Inflammatory macrophage treated with lipopolysaccharide for 4 hours (primary cell): Measurements from ENCODE around the gene DBNDD2.

ENCODE experiments used
- DNase-seq: peaks from one replicate; pipeline ENCODE4 v3.0.0-alpha.2; 2020

Gene DBNDD2, protein sequence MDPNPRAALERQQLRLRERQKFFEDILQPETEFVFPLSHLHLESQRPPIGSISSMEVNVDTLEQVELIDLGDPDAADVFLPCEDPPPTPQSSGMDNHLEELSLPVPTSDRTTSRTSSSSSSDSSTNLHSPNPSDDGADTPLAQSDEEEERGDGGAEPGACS

DNA sequence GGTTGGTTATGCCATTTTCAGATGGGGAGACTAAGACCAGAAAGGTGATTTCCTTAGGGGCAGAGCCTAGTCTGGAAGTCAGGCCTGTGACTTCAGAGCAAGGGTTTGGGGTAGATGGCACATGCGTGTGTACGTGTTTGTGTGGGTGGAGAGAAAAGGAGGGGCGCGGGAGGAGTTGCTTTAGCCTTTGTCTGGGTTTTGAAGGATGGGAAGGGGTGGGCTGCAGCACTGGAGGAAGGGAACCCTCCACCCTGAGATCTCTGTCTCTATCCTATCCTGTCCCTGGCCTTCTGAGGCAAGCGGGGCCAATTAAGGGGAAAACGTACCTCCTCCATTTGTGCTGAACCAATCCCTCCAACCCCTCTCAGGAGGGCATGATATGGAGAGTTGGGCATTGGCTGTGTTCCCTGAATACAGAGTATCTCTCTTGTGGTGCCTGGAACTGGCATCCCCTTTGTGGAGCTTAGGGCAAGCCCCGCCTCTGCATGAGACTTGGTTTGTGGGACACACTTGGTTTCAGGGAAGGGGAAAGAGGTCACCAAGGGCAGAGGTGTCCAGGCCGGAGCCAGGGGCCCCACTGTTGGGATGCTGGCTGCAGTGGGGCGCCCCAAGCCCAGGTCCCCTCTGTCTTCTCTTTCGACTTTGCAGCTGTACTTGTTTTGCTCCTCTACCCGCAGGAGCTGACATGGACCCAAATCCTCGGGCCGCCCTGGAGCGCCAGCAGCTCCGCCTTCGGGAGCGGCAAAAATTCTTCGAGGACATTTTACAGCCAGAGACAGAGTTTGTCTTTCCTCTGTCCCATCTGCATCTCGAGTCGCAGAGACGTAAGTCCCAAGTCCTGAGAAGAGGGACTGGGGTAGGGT, at the start of gene DBNDD2:
TSS of gene DBNDD2 (plus strand) at position 507 of the 863 bp plus-strand sequence. CDS start at position 686, 179 bp downstream.
- DNase-seq, result no peak

DNA sequence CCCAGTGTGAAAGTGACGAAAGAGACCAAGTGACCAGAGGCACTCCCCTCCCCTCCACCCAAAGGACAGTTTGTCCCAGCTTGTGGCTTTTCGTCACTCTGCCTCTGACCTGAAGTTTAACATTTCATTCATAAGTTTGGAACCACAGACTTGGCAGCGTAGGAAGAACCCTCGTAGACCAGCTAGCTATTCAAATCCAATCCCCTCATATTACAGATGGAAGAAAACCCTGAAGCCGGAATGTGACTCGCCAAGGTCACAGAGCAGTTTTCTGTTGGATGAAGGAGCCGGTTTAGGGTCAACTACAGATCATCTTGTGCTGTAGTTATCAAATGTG, 49.1 kb upstream of the DBNDD2 start:
- DNase-seq, result peak; percentile 41

DNA sequence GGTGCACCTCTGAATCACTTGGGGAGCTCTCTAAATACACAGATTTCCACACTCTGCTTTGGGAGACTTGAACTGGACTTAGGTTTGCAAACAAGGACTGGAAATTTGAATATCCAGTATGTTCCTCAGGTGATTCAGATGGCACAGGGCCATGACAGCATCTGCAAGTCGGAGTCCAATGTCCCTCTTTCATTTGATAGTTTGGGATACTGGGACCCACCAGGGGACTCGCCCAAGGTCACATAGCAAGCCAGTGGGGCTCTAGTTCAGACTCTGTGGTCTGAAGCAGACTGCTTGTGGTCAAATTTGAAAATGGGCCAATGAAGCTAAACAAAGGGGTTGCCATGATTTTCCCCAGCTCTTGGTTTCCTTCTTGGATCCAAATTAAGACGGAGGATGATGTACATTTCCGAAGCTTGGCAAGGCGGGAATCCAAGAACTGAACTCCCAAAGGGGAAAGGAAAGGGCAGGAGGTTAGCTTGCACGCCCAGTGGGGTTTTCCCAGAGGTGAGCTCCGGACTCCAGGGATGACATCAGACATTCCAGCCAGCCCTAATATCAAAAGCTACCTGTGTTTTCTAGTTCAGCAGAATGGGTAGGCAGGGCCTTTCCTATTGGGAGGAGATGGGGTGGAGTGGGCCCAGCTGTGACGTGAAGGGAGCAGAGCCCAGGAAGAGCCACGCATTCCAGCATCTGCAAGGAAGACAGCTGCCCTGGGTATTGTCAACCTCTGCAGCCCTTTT, 48.5 kb upstream of the DBNDD2 start:
- DNase-seq, result no peak

DNA sequence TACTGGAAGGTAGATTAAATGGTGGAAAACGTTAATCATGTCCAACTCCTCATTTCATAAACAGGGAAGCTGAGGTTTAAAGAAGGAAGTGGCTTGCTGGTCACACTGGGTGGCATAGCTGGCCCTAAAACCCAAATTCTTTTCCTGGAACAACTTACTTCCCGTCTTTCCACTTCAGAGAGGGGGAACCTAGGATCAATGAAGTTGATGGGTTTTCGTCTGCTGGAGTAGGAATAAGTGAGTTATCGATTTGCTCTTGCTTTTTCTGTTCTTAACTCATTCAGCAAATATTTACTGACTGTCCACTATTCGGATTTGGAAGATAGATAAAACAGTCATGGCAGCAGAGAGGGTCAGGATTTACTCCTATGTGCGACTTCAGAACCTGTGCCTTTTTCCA, 46.3 kb upstream of the DBNDD2 start:
- peak; percentile 69 for DNase-seq

DNA sequence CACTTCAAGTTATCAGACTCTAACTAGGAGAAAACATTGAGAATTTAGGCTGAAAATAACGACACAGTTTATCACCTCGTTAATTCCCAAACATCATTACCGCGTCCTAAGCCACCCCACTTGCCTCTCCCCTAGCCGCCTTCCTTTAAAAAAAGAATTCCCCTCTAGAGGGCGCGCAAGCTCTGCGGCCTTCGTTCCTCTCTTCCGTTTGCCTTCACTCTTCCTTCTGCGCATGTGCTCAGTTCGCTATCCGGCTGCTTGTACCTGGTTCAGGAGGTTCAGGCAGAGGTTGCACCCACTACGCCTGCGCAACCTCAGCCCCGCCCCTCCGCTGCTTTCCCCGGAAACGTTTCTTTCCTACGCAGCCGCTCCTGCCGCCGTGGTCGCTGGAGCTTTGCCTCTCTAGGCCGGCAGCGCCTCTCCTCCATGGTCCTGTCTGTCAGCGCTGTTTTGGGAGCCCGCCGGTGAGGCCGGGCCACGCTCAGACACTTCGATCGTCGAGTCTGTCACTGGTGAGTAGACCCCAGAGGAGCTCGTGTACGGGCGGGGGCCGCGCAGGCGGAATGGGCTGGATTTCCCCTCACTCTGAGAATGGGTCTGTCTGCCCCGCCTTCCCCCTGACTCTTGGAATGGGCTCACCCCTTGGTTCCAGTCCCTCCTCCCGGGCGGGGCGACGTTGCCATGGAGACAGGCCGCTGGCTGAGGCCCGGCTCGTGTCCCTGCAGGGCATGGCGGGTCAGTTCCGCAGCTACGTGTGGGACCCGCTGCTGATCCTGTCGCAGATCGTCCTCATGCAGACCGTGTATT, 45.1 kb upstream of the DBNDD2 start, which contains the start of gene SYS1:
TSS of gene SYS1 (plus strand) at position 353 of the 807 bp plus-strand sequence. CDS start at position 729, 376 bp downstream.
- peak; percentile 98 for DNase-seq

DNA sequence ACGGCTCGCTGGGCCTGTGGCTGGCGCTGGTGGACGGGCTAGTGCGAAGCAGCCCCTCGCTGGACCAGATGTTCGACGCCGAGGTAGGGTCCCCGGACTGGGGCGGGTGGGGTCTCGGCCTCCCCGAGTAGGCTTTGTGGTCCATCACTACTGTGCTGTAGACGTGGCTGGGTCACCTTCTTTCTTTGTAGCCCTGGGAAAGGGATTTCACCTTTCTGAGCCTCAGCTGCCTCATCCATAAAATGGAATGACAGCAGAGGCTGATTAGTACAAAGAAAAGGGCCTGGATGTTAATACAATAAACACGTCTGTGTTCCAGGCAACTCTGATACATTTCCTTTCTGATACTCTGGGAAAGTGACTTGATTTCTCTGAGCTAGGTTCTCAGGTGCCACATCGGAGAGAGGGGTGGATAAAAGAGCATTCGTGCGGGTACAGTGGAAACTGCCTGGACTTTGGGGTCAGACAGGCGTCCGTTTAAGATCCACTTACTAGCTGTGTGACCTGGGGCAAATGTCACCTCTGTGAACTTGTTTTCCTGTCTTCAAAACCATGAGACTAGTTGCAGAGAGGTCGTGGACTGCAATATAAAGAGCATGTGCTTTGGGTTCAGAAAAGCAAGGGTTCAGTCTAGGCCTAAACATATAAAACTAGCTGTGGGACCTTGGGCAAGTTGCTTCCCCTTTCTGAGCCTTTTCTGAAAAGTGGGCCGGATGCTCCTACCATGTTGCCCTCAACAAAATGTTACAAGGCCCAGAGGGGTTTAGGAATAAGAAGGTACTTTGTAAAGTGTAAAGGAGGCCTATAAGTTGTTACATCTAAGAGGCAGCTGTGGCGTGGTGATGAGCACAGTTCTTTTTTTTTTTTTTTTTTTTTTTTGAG, 44.2 kb upstream of the DBNDD2 start:
- DNase-seq, result no peak

DNA sequence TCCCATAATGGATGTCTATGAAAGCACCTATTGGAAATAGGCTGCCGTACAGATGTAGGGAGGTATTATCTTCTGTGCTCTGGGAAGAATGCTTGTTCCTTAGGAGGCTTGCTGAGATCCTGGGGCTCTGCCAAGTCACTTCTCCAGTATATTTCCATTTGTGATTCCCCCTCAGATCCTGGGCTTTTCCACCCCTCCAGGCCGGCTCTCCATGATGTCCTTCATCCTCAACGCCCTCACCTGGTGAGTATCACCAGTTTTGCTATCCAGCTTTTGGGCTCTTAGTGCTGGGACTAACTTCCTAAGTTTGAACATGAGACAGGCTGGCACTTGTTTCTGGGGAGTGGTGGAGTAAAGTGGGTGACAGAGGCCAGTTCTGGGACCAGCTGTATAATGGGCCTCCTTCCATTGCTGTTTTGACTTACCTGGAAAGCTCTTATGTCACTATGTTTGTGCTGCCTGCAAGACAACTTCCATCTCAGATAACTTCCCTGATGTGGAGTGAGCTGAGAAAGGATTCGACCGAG, 42.6 kb upstream of the DBNDD2 start:
- no peak for DNase-seq

DNA sequence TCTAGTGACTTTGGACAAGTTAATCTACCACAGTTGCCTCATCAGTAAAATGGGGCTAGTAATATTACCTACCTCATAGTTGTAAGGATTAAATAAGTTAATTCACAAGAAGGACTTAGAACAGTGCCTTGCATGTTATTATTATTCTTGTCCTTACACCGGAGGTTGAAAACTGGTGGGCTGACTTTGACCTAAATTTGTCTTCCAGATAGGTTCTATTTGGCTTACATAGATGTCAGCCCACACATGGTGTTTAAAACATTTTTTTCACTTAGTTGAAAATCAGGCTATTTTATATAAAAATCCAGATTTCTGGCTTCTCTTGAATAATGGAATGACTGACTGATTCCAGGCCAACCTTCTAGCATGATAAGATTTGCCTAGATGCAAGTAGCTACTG, 41.9 kb upstream of the DBNDD2 start:
- no peak for DNase-seq

DNA sequence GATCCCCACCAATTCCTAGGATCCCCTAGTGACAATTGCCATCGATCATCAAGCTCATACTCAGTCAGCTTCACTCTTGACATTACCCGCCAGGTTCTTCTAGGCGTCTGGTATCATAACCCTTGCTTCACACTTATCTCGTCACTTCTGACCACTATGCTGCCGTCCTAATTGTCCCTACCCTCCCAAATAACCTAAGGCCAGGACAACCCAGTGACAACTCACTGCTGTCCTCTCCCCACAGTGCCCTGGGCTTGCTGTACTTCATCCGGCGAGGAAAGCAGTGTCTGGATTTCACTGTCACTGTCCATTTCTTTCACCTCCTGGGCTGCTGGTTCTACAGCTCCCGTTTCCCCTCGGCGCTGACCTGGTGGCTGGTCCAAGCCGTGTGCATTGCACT, 41.5 kb upstream of the DBNDD2 start:
- no peak for DNase-seq

DNA sequence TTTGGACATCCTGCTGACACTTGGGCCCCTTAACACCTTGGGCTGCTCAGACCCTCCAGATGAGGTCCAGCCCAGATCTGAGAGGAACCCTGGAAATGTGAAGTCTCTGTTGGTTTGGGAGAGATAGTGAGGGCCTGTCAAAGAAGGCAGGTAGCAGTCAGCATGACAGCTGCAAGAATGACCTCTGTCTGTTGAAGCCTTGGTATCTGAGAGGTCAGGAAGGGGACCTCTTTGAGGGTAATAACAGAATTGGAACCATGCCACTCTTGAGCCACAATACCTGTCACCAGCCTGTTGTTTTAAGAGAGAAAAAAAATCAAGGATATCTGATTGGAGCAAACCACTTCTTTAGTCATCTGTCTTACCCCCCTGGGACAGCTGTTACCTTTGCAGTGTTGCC, 41.0 kb upstream of the DBNDD2 start:
- no peak for DNase-seq

DNA sequence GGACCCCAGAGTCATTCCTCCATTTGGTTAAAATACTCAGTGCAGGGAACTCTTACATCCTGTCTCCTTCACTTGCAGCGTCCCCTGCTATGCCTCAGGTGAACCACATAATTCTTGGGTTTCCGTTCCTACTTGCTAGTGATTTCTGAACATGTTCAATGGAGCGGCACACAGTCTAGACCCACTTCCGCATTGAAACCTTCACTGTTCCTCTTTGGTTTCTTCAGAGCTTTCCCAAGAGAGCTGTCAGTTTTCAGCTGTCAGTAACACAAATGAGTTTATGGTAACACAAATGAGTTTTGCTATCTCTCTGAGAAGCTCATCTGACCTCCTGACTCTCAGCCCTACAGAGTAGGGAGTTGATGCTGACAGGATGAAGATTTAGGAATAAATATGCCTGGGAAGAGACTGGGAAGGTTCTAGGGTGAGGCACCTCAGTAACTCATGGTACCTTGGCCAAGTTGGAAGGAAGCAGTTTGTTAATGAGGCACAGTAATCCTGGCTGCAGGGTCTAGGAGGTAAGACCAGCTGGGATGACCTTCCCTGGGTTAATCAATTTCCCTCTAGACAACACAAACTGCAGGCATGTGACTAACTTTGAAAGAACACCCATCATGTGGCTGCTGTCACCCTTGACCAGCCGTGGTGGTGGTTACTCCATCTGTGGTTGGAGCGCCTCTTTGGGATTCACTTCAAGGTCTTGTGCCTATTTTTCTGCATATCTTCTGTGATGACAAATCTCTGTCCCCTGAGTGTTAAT, 39.7 kb upstream of the DBNDD2 start:
- peak; percentile 88 for DNase-seq

DNA sequence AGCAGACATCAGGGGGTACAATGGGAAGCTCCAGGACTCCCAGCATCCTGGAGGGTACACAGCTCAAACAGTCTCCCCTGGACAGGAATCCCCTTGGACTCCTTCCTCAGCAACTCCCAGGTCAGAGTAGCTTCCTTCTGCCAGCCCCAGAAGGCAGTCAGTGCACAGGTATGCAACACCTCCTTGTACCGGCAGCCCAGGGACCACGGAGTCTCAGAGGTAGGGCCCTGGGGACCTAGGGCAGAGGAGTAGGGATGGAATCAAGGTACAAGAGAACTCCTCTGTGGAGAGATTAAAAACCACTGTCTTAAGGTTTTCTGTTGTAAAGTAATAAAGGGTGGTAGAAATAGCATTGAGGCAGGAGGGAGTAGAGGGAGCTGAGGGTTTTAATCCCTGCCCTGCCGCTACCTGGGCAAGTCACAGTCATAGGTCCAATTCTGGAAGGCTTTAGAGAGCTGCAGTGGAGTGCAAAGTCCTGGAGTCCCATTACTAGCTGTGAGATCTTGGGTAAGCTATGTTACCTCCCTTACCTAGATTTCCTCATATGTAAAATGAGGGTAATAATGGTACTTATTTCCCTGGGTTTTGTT, 37.4 kb upstream of the DBNDD2 start:
- DNase-seq, result no peak

DNA sequence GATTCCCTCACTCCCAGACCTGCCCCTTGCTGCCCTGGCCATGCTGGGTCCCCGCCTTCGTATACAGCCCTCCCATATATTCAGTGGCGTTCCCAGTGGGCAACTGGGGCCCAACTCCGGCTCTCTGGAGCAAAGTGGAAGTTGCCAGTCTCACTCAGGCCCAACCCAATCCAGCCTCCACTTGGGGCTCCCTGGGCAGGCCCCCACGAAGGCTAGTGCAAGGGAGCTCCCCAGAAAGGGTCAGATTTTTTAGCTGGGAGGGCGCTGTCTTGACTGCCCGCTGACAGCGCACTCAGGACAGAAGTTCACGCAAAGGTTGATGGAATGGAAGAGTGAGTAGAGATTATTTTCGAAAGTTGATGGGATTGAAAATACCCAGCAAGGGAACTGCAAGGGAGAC, 35.8 kb upstream of the DBNDD2 start:
- DNase-seq, result no peak

DNA sequence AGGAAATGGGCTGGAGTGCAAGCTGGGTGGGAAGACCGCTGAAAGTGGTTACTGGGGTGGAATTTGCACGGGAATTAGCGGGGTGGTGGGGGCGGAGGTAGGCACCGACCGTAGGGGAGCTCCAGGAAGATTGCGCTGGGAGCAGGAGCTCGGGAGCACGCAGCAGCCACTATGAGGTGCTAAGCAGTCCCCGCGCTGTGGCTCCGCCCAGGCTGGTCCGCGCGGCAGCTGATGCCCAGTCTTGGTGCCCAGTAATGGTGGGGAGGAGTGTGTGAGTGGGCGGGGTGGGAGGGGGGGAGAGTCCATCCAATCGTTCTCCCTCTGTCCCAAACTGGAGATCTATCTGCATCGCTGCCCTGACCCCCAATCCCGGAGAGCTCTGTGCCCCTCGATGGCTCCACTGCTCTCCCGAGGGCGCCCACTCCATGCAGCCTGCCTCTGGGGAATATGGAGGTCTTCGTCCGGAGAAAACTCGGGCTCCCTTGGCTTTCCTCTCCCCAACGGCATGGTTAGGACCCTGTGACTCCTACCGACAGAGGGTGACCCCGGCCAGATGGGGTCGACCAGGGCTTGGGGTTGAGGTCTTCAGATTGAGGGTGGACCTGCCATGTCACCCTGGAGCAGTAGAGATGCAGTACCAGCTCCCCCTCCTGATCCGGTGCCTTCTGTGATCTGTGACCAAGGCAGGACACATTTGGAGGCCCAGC, 35.3 kb upstream of the DBNDD2 start:
- no peak for DNase-seq

DNA sequence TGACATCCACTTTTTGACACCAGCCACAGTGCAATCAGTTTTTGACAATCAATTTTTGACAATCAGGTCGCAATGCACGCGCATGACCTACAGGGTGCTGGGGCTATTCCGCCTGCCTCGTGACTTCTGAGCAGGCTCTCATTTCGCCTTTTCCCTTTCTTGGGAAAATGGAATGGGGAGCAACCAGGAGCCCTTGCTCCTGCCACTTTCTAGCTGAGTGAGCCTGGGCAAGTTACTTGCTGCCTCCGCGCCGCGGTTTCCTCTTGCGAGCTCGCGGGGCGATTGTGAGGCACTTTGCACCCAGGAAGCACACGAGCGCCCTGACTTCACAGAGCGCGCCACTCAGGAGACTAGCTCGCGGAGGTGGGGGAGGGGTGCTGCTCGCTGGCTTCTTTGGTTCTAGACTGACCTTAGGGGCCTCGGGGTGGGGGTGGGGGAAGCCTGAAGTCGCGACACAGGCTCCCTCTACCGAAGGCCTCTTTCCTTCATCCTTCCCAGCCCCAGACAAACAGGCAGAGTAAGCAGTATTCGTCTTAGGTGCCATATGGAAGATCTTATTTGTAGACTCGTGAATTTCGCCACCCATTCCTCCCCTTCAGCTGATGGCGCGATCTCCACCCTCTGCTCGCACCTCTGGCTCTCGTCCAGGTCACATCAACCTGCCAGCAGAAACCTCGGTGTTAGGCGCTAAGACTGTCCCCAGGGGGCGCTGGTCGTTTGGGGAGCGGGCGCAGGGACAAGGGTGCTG, 34.6 kb upstream of the DBNDD2 start:
- peak; percentile 74 for DNase-seq

DNA sequence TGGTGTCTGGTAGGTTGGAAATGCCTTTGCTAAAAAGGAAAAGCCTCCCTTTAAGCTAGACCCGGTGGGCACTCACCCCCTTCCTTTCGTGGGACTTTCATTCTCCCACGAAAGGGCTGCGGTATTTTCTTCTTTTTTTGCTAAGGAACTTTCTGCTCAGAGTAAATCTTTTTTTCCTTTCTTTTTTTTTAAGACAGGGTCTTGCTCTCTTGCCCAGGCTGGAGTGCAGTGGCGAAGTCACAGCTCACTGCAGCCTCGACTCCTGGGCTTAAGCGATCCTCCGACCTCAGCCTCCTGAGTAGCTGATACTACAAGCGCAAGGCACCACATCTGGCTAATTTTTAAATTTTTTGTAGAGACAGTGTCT, 34.0 kb upstream of the DBNDD2 start:
- DNase-seq, result no peak

DNA sequence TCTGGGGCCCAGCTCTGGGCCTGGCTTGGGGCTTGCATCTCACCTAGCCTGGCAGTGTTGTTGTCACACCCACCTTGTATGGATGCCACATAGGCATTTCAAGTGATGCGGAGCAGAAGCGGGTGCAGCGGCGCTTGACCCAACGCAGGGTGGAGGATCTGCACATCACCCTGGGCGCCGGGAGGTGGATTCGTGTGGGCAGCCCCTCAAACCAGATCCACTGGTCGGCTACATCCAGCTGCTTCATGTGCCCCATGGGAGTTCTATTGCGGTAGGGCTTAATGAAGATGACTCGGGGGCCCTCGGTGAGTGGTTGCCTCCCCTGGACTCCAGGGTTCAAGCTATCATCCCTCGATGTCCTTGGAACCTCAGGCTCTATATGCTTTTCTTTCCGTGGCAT, 33.1 kb upstream of the DBNDD2 start:
- no peak for DNase-seq

DNA sequence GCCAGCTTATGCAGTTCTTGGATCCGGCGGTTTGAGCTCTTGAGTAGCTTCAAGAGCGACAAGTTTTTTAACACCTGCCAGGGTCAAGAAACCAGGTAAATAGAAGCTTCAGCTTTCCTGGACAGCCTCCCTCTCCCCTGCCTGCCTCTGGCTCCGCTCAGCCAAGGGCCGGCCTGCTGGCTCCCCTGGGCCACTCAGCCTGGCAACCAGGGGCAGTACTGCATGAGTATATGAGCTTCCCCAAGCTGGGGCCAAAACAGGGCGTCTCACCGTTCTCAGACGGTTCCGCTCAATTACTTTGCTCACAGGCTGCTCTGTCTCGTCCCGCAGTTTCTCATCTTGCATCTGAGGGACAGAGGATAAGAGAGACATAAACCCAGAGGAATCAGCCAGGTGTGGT, 30.8 kb upstream of the DBNDD2 start:
- no peak for DNase-seq

DNA sequence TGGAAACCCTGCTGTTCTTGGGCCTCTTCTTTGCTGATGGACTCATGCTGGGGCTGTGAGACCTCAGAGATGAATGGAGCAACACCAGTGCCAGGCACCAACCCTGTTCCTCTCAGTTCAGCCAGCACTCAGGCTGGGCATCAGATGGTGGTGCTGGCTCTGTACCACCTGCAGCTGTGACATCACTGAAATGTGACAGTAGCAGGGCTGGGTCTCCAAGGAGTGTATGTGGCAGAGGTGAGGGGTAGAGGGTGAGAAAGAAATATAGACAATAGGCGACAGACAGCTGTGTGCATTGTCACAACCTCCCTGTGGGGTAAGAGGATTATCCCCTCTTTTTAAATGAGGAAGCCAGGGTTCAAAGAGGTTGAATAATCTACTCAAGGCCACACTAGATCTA, 29.9 kb upstream of the DBNDD2 start, which contains the start of gene TP53TG5:
TSS of gene TP53TG5 (minus strand) at position 135 of the 400 bp plus-strand sequence. CDS start at position 46, 89 bp downstream.
- no peak for DNase-seq
